HG03159 (cell line): Measurements from ENCODE around the gene IL1RAPL2.

Source experiments
- ATAC-seq: cut with Tn5 transposase; IDR thresholded peaks from one replicate; pipeline ENCODE4 v1.9.1; 2021; ENCODE audit warnings: mild to moderate bottlenecking, moderate library complexity; ENCODE audit not compliant: unreplicated experiment

The IL1RAPL2 gene

GRCh38 chrX:105349476-105349875 lies 783.5 kb downstream of the IL1RAPL2 start:
- ATAC-seq: no peak

DNA sequence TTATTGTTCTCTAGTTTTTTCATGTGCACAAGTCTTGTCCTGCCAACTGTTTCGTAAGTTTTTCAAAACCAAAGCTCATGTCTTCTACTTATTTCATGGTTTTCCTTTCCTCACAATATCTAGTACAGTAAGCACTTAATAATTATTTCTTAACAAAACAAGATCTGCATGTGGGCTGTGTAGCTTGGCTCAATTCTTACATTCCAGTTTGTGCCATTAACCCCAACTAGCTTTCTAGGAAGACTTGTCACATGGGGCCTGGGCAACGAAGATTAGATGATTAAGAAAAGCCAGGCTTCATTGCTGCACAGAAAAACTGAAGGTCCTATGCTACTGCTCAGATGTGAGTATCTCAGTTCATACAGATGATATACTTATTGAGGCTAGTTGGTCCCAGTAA lies 809.8 kb downstream of the IL1RAPL2 start:
- ATAC-seq: no peak

- ATAC-seq: no peak
These were observed 858.7 kb downstream of the IL1RAPL2 start for GRCh38 chrX:105424729-105425128.

DNA sequence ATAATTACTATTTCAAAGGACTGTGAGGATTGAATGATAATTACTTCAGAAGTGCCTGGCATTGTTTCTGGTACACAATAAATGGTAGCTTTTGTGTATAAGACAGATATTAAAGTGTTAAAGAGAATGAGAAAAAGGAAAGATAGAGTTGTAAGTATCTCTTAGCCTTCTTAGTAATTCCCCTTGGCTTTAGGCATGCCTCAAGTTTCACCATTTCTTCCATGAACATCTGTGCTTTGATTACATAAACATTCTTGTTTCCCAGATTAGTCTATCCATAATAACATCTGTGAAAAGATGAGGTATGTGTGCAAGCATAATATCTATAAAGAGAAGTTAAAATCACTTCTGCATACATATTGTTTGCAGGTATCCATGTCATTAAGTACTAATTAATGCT lies 885.4 kb downstream of the IL1RAPL2 start:
- ATAC-seq: no peak

GRCh38 chrX:105458846-105459245 lies 892.8 kb downstream of the IL1RAPL2 start:
- ATAC-seq: no peak

GRCh38 chrX:105460376-105460775 lies 894.4 kb downstream of the IL1RAPL2 start:
- no peak for ATAC-seq

DNA sequence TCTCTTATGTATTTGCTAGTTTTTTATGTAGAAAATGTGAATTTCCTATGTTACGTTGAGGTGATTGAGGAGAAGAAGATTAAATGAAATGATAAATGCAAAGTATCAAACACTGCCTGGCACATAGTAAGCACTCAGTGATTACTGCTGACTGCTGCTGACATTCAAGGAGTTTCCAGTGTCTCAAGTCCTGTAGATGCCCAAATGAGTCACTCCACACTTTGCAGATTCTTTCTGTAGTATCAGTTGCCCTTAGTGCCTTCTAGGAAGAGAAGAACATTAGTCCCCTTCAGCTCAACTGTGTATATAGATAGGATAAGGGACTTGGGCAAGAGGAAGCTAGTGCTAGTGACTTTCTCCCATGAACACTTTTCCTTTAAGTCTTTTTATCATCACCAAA lies 895.0 kb downstream of the IL1RAPL2 start:
- no peak for ATAC-seq

DNA sequence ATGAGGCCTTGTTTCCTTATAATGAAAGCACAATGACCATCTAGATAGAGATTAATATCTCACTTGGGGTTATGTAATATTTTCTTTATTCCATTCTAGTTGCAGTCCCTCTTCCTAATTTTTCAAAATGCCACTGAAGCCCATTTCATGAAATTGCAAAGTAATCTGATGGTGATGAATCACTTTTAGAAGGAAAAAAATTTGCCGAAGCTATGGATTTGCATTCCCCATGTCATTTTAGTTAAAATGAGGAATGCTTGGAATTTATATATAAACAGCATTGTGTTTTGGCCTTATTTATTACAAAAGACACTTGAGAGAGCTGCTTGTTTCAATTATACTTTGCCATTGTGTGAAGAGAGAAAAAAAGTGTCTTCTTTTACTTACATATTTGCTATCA lies 896.2 kb downstream of the IL1RAPL2 start:
- ATAC-seq: no peak

DNA sequence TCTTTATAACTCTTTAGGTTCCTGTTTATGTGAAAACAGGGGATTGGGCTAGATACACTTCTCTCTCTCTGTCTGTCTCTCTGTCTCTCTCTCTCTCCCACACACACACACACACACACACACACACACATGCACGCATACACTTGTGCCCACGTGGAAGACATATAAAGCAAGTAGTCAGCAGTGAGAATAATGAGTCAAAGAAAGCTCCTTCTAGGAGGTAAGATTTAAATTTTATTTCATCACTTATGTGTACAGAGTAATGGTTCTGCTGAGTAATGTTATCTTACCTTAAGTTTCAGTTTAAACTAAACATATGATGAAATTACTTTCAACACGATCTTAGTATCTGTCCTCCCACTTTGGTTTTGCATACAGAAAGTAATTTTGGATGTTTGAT lies 897.5 kb downstream of the IL1RAPL2 start:
- ATAC-seq: no peak

GRCh38 chrX:105464618-105465017 lies 898.6 kb downstream of the IL1RAPL2 start:
- ATAC-seq: no peak

- no peak for ATAC-seq
These were observed 902.7 kb downstream of the IL1RAPL2 start for GRCh38 chrX:105468741-105469140.

GRCh38 chrX:105471597-105471996 lies 905.6 kb downstream of the IL1RAPL2 start:
- no peak for ATAC-seq

- no peak for ATAC-seq
These were observed 909.8 kb downstream of the IL1RAPL2 start for GRCh38 chrX:105475801-105476200.

GRCh38 chrX:105477351-105477750 lies 911.4 kb downstream of the IL1RAPL2 start:
- ATAC-seq: no peak

- ATAC-seq: no peak
These were observed 914.8 kb downstream of the IL1RAPL2 start for GRCh38 chrX:105480646-105481310.

- no peak for ATAC-seq
These were observed 917.0 kb downstream of the IL1RAPL2 start for GRCh38 chrX:105483011-105483410.

- ATAC-seq: no peak
These were observed 922.7 kb downstream of the IL1RAPL2 start for GRCh38 chrX:105488716-105489115.

DNA sequence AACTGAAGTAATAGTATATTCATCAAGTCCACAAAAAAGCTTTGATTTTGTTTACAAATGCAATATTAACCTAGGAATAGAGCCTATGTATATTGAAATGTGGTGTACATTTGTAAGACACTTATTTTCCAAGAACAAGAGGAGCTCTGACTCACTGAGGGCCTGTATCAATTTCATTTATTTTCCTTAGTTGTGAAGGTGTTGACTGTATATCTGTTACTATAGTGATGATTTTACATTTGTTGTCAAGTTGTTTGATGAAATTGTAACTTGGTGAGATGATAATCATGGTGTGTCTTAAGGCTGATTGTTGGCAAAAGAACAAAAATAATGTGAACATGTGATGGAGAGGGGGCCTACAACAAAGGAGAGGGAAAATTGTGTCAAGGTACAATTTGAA lies 929.4 kb downstream of the IL1RAPL2 start:
- no peak for ATAC-seq

GRCh38 chrX:105502336-105502735 lies 936.3 kb downstream of the IL1RAPL2 start:
- ATAC-seq: no peak

DNA sequence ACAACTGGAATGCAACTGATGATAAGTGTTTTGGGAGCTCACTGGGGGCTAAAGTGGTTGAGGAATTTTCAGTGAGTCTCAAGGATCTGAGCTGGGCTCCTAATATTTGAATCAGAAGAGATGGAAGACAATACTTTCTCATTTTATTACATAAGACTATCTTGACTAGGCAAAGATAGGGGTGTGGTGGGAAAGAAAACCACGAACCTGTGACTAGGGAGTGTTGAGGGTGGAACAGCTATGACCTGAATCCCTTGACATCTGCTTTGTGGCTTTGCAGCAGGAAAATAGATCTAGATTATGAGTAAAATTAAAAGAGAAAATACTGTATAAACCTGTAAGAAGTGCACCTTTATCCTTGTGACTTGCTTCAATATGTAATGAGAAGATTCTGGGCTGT lies 949.6 kb downstream of the IL1RAPL2 start:
- ATAC-seq: no peak

- no peak for ATAC-seq
These were observed 960.4 kb downstream of the IL1RAPL2 start for GRCh38 chrX:105526431-105526830.

GRCh38 chrX:105527759-105528158 lies 961.8 kb downstream of the IL1RAPL2 start:
- ATAC-seq: no peak

DNA sequence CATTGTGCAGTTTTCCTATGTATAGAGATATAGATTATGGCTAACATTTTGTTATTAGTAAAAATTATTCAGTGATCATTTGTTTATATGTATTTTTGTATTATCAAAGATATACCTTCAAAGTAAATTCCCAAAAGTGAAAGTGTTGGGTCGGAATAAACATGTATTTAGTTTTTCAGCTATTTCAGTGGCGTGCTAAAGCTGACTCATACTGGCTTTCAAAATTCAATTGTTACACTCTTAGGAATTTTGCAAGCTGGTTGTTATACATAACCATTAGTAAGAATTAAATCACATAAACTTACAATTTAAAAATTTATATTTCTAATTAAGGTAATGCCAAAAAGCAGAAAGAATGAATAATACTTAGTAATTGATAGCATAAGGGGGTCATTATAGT lies 968.0 kb downstream of the IL1RAPL2 start:
- ATAC-seq: no peak
